ENCODE results near the gene TNRC18.
A peak's percentile ranks its signal among the peaks of the same experiment; 100 is the strongest.
"Not testable (repeated sequence)": the region's sequence is repeated elsewhere in the genome, so short reads cannot be mapped to it uniquely, and the experiment has no call there.

Gene TNRC18

GRCh38 chr7:5283421-5284303 lies 140.0 kb downstream of the TNRC18 start:
- TF ChIP-seq CTCF (IDR thresholded peaks at IDR 0.05; ENCODE audit: unreplicated experiment in 3 of 3), result no peak
- peak overlapping the region; percentile 66 to 84 (median 77) for H3K4me3 Mint-ChIP-seq
- peaks cover 8% of the 10 kb centered on the region for H3K4me1 Mint-ChIP-seq
- peaks cover 15% of the 10 kb centered on the region for H3K27me3 Mint-ChIP-seq (ENCODE audit: low read depth)
- H3K36me3 Mint-ChIP-seq (ENCODE audit: low read depth), result no peaks in the 10 kb centered on the region
- no peak overlapping the region for H3K27ac Mint-ChIP-seq
- no peaks in the 10 kb centered on the region for H3K9me3 Mint-ChIP-seq

- Mint-ChIP-seq H3K4me1 (peaks cover 10% of the 10 kb centered on the region), H3K27me3 (ENCODE audit: low read depth) (peaks cover 18% of the 10 kb centered on the region), H3K4me3 (peak within 1 kb of the TSS; percentile 67 to 77 (median 67)), H3K9me3 (no peaks in the 10 kb centered on the region), H3K27ac (no peak within 1 kb of the TSS), H3K36me3 (ENCODE audit: low read depth) (no peaks in the 10 kb centered on the region)
- TF ChIP-seq CTCF (IDR thresholded peaks at IDR 0.05; ENCODE audit: unreplicated experiment in 3 of 3), result no peak
Measured at GRCh38 chr7:5282543-5283316, 140.9 kb downstream of the TNRC18 start, which contains the start of gene SLC29A4. TSS of gene SLC29A4 (plus strand) at chr7:5282943. CDS start at chr7:5287817, 4,874 bp downstream.

GRCh38 chr7:5281598-5282500 lies 141.8 kb downstream of the TNRC18 start:
- peak overlapping the region; percentile 67 to 68 (median 67) for H3K4me3 Mint-ChIP-seq
- H3K4me1 Mint-ChIP-seq, result peaks cover 10% of the 10 kb centered on the region
- not testable (repeated sequence) for H3K36me3 Mint-ChIP-seq (ENCODE audit: low read depth); H3K9me3 Mint-ChIP-seq
- H3K27me3 Mint-ChIP-seq (ENCODE audit: low read depth), result peaks cover 18% of the 10 kb centered on the region
- H3K27ac Mint-ChIP-seq, result peak overlapping the region in 1 of 3 experiments; percentile 50

- no peak overlapping the region for H3K27ac Mint-ChIP-seq
- TF ChIP-seq CTCF (IDR thresholded peaks at IDR 0.05; ENCODE audit: unreplicated experiment in 3 of 3), result no peak
- H3K4me3 Mint-ChIP-seq, result no peak overlapping the region
- no peaks in the 10 kb centered on the region for H3K36me3 Mint-ChIP-seq (ENCODE audit: low read depth)
- peaks cover 19% of the 10 kb centered on the region for H3K27me3 Mint-ChIP-seq (ENCODE audit: low read depth)
- peaks cover 16% of the 10 kb centered on the region for H3K4me1 Mint-ChIP-seq
- H3K9me3 Mint-ChIP-seq, result no peaks in the 10 kb centered on the region
Measured at GRCh38 chr7:5279734-5280133, 143.9 kb downstream of the TNRC18 start.

GRCh38 chr7:5278766-5279165 lies 144.9 kb downstream of the TNRC18 start:
- H3K4me1 Mint-ChIP-seq, result peaks cover 14% of the 10 kb centered on the region

More at GRCh38 chr7:5278766-5279165, 144.9 kb downstream of the TNRC18 start:
- TF ChIP-seq CTCF (IDR thresholded peaks at IDR 0.05; ENCODE audit: unreplicated experiment in 3 of 3), result no peak
- peak overlapping the region in 2 of 3 experiments; percentile 55 to 57 for H3K27ac Mint-ChIP-seq
- H3K4me3 Mint-ChIP-seq, result no peak overlapping the region
- no peaks in the 10 kb centered on the region for H3K9me3 Mint-ChIP-seq
- H3K36me3 Mint-ChIP-seq (ENCODE audit: low read depth), result no peaks in the 10 kb centered on the region
- H3K27me3 Mint-ChIP-seq (ENCODE audit: low read depth), result peaks cover 24% of the 10 kb centered on the region

All from nephron (organoid).